H9 (cell line): ENCODE results near the gene CDKAL1. TPM values are rescaled to one million over a fixed set of nuclear protein-coding genes. Genes with fewer than 3 reads are reported as not detected.

ENCODE experiments used
- DNase-seq: peaks from one replicate; pipeline ENCODE4 v3.0.0-alpha.2; 2017
- H2AFZ ChIP-seq: one replicate; pipeline ENCODE4 v1.6.1; 2013; ENCODE audit warnings: mild to moderate bottlenecking, low read length, control low read depth, moderate library complexity
- H2AK5ac ChIP-seq: 2 replicates; pipeline ENCODE4 v1.6.1; 2013; ENCODE audit warnings: low read length, control low read depth, mixed read lengths; ENCODE audit not compliant: insufficient read length
- H2BK120ac ChIP-seq: one replicate; pipeline ENCODE4 v1.6.1; 2013; ENCODE audit warnings: low read depth, mild to moderate bottlenecking, low read length, control low read depth, inconsistent platforms; ENCODE audit not compliant: poor library complexity, severe bottlenecking
- H2BK12ac ChIP-seq: 2 replicates; pipeline ENCODE4 v1.6.1; 2013; ENCODE audit warnings: low read length, control low read depth, mixed read lengths, low read depth; ENCODE audit not compliant: insufficient read length
- H2BK15ac ChIP-seq: 2 replicates; pipeline ENCODE4 v1.6.1; 2013; ENCODE audit warnings: low read depth, low read length, control low read depth
- H2BK20ac ChIP-seq: one replicate; pipeline ENCODE4 v1.6.1; 2013; ENCODE audit warnings: low read depth, mild to moderate bottlenecking, low read length, control low read depth, inconsistent platforms; ENCODE audit not compliant: poor library complexity, severe bottlenecking
- H2BK5ac ChIP-seq: 2 replicates; pipeline ENCODE4 v1.6.1; 2013; ENCODE audit warnings: low read length, control low read depth, mixed read lengths; ENCODE audit not compliant: insufficient read length
- H3K14ac ChIP-seq: 2 replicates; pipeline ENCODE4 v1.6.1; 2013; ENCODE audit warnings: low read length, control low read depth; ENCODE audit not compliant: insufficient read depth
- H3K18ac ChIP-seq: 2 replicates; pipeline ENCODE4 v1.6.1; 2013; ENCODE audit warnings: low read depth, mild to moderate bottlenecking, mixed read lengths, low read length, control low read depth; ENCODE audit not compliant: insufficient read length
- H3K23ac ChIP-seq: 2 replicates; pipeline ENCODE4 v1.6.1; 2013; ENCODE audit warnings: low read length, control low read depth, mixed read lengths, low read depth; ENCODE audit not compliant: insufficient read length
- H3K23me2 ChIP-seq: 2 replicates; pipeline ENCODE4 v1.6.1; 2013; ENCODE audit warnings: low read depth, mild to moderate bottlenecking, mixed read lengths, low read length, control low read depth; ENCODE audit not compliant: insufficient read length, poor library complexity, severe bottlenecking
- H3K27ac ChIP-seq: 2 replicates; pipeline ENCODE4 v1.5.1; 2013; ENCODE audit warnings: low read length, control low read depth, mixed read lengths, low read depth; ENCODE audit not compliant: insufficient read length
- H3K27me3 ChIP-seq: 2 replicates; pipeline ENCODE4 v1.6.1; 2013; ENCODE audit warnings: low read length, control low read depth, inconsistent platforms; ENCODE audit not compliant: insufficient read depth
- H3K4ac ChIP-seq: 2 replicates; pipeline ENCODE4 v1.6.1; 2013; ENCODE audit warnings: low read depth, mild to moderate bottlenecking, control low read depth, inconsistent platforms, low read length, moderate library complexity
- H3K4me1 ChIP-seq: 2 replicates; pipeline ENCODE4 v1.6.1; 2013; ENCODE audit warnings: low read length, control low read depth, inconsistent platforms; ENCODE audit not compliant: insufficient read depth
- H3K4me2 ChIP-seq: 2 replicates; pipeline ENCODE4 v1.6.1; 2013; ENCODE audit warnings: low read length, control low read depth, mixed read lengths; ENCODE audit not compliant: insufficient read length, insufficient read depth
- H3K56ac ChIP-seq: 2 replicates; pipeline ENCODE4 v1.6.1; 2013; ENCODE audit warnings: low read depth, mild to moderate bottlenecking, mixed read lengths, low read length, control low read depth; ENCODE audit not compliant: insufficient read length
- H3K79me1 ChIP-seq: 2 replicates; pipeline ENCODE4 v1.6.1; 2013; ENCODE audit warnings: low read depth, mild to moderate bottlenecking, moderate library complexity, low read length, control low read depth, inconsistent platforms; ENCODE audit not compliant: insufficient read depth, poor library complexity, severe bottlenecking
- H3K79me2 ChIP-seq: 2 replicates; pipeline ENCODE4 v1.6.1; 2013; ENCODE audit warnings: low read length, control low read depth, inconsistent platforms; ENCODE audit not compliant: insufficient read depth
- H3K9ac ChIP-seq: 2 replicates; pipeline ENCODE4 v1.6.1; 2013; ENCODE audit warnings: low read length, control low read depth, mixed read lengths; ENCODE audit not compliant: insufficient read length; ENCODE audit errors: extremely low read depth
- H3K9me3 ChIP-seq: one replicate; pipeline ENCODE4 v1.6.1; 2013; ENCODE audit warnings: low read depth, low read length, inconsistent platforms; ENCODE audit not compliant: control insufficient read depth
- H3T11ph ChIP-seq: one replicate; pipeline ENCODE4 v1.6.1; 2013; ENCODE audit warnings: mild to moderate bottlenecking, low read length, control low read depth, inconsistent platforms
- H4K20me1 ChIP-seq: one replicate; pipeline ENCODE4 v1.6.1; 2013; ENCODE audit not compliant: control insufficient read depth, insufficient read length, insufficient read depth
- H4K5ac ChIP-seq: 2 replicates; pipeline ENCODE4 v1.6.1; 2013; ENCODE audit warnings: low read depth, mild to moderate bottlenecking, mixed read lengths, low read length, control low read depth; ENCODE audit not compliant: insufficient read length
- H4K8ac ChIP-seq: replicated peaks from 2 replicates; pipeline ENCODE4 v1.6.1; 2013; ENCODE audit warnings: low read length, control low read depth, mixed read lengths, low read depth; ENCODE audit not compliant: insufficient read length
- H4K91ac ChIP-seq: 2 replicates; pipeline ENCODE4 v1.6.1; 2013; ENCODE audit warnings: low read depth, mild to moderate bottlenecking, moderate library complexity, mixed read lengths, low read length, control low read depth; ENCODE audit not compliant: insufficient read length
- H3K27ac Mint-ChIP-seq, 3 experiments: 2 replicates in 2 of 3; 3 replicates in 1 of 3; pipeline ENCODE4 v1.8.0; 2020 to 2021; ENCODE audit warnings: mixed read lengths in 3 of 3, mild to moderate bottlenecking in 1 of 3, moderate library complexity in 1 of 3
- H3K27me3 Mint-ChIP-seq: 2 replicates; pipeline ENCODE4 v1.8.0; 2021; ENCODE audit warnings: low read depth, mild to moderate bottlenecking, moderate library complexity, mixed read lengths
- H3K36me3 Mint-ChIP-seq, 3 experiments: 2 replicates in 2 of 3; 3 replicates in 1 of 3; pipeline ENCODE4 v1.8.0; 2020 to 2021; ENCODE audit warnings: low read depth in 3 of 3, mixed read lengths in 3 of 3; ENCODE audit not compliant: insufficient read depth in 1 of 3
- H3K4me1 Mint-ChIP-seq, 2 experiments: 2 replicates each; pipeline ENCODE4 v1.8.0; 2020; ENCODE audit warnings: mixed read lengths in 2 of 2
- H3K4me3 Mint-ChIP-seq, 2 experiments: 2 replicates in 1 of 2; 3 replicates in 1 of 2; pipeline ENCODE4 v1.8.0; 2020 to 2021; ENCODE audit warnings: mild to moderate bottlenecking in 2 of 2, mixed read lengths in 2 of 2, moderate library complexity in 1 of 2
- H3K9me3 Mint-ChIP-seq, 2 experiments: 2 replicates in 1 of 2; 3 replicates in 1 of 2; pipeline ENCODE4 v1.8.0; 2020; ENCODE audit warnings: mild to moderate bottlenecking in 2 of 2, mixed read lengths in 2 of 2, moderate library complexity in 1 of 2
- WGBS: extraction: QIAGEN DNeasy Blood & Tissue Kit; methylation state at CpG from one replicate; pipeline ENCODE4 v1.1.7; 2013; ENCODE audit warnings: missing lambda C conversion rate, low lambda C conversion rate, mixed read lengths; ENCODE audit not compliant: insufficient read length; ENCODE audit errors: extremely low coverage; 5-methylcytosine and 5-hydroxymethylcytosine counted together
- total RNA-seq: library from RNA; stranded (reverse); gene quantifications from 2 replicates; pipeline ENCODE4 v1.2.1, GENCODE V29; 2021
- TF ChIP-seq, protein P1 (sequence below): fragments of 200-600 bp; sonication (generic); conservative IDR thresholded peaks from 3 replicates; pipeline ENCODE4 v1.8.0; 2021; ENCODE audit warnings: antibody characterized with exemption, mild to moderate bottlenecking

CDKAL1 gene
- total RNA-seq, 1 experiment from 2014 or later, result 23.0 TPM

DNA sequence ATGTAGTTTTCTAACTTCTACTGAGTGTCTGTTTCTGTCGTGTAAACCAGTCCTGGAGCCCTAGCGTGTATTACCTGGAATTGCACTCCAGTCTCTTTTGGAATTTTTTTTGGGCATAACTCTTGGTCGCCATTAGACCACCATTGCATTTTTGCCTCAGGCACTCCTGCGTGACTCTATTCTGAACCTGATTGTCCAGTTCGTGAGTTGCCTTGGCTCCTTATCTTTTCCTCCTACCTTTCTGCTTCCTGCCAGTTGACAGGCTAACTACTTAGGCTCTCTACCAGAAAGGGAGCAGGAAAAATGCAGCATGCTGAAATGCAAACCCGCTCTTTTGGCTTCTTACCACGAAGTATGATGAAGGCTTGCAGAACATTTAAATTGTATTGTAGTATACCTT lies 568.4 kb downstream of the CDKAL1 start:
- Histone ChIP-seq H4K20me1 (no peaks in the 10 kb centered on the region), H3K4me2 (no peak overlapping the region), H3K27me3 (no peaks in the 10 kb centered on the region), H3K23me2 (no peaks in the 10 kb centered on the region), H3K56ac (no peak overlapping the region), H2AK5ac (no peak overlapping the region), H3K27ac (no peak overlapping the region), H3K79me1 (no peaks in the 10 kb centered on the region), H3K14ac (no peak overlapping the region), H3K4me1 (peaks cover 11% of the 10 kb centered on the region), H3T11ph (no peak overlapping the region), H3K9ac (no peak overlapping the region), H2BK5ac (no peak overlapping the region), H3K18ac (no peak overlapping the region), H3K4ac (no peak overlapping the region), H2BK120ac (no peak overlapping the region), H2AFZ (no peak overlapping the region), H3K9me3 (no peaks in the 10 kb centered on the region), H4K5ac (no peak overlapping the region), H2BK20ac (no peak overlapping the region), H3K79me2 (no peaks in the 10 kb centered on the region), H4K8ac (no peak overlapping the region), H3K23ac (no peak overlapping the region), H2BK15ac (no peak overlapping the region), H2BK12ac (no peak overlapping the region), H4K91ac (no peak overlapping the region)
- WGBS, result no CpG with 5 or more reads among the region's 7 CpGs
- Mint-ChIP-seq H3K27me3 (no peaks in the 10 kb centered on the region), H3K4me3 (no peak overlapping the region), H3K4me1 (peaks cover 39 to 42% of the 10 kb centered on the region in 2 experiments), H3K27ac (peak overlapping the region in 2 of 3 experiments; percentile 13 to 21; a peak in 2 of 7 replicates), H3K9me3 (no peaks in the 10 kb centered on the region), H3K36me3 (no peaks in the 10 kb centered on the region)
- DNase-seq, result no peak
- TF ChIP-seq, protein P1, sequence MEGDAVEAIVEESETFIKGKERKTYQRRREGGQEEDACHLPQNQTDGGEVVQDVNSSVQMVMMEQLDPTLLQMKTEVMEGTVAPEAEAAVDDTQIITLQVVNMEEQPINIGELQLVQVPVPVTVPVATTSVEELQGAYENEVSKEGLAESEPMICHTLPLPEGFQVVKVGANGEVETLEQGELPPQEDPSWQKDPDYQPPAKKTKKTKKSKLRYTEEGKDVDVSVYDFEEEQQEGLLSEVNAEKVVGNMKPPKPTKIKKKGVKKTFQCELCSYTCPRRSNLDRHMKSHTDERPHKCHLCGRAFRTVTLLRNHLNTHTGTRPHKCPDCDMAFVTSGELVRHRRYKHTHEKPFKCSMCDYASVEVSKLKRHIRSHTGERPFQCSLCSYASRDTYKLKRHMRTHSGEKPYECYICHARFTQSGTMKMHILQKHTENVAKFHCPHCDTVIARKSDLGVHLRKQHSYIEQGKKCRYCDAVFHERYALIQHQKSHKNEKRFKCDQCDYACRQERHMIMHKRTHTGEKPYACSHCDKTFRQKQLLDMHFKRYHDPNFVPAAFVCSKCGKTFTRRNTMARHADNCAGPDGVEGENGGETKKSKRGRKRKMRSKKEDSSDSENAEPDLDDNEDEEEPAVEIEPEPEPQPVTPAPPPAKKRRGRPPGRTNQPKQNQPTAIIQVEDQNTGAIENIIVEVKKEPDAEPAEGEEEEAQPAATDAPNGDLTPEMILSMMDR, result no peak
